ENCODE data around the gene CADM1.

Gene CADM1

DNA sequence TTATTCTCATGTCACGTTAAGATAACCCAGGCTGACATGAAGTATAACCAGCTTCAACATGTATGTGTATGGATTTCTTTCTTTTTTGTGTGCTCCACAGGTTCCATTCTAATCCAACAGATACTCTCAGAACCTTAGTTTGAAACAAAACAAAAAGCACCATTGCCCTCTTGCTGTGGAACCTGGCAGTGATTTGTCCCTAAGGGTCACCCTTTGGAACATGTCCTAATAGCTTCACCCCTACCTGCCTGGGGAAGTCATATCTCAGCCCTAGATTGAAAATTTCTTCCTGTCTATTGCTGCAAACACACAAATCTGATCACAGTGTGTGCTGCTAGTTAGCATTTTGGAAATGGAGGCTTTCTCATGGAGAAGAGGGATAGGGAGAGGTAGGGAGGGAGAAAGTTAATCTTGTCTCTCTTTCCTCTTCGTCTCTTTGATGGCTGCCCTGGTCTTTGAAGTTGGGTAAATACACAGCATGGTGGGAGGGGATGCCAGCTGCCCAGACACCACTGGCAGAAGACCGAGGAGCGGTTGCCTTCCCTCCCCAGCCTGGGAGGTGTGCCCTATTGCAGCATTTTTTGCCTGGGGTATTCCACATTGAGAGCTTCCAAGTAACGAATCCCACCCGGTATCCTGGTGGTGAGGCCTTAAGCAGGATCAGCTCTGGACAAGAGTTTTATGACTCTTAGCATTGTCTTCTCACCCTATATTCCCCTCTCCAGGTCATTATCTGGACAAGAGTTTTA lies 11.6 kb upstream of the CADM1 start:
- DNase-seq, result no peak

DNA sequence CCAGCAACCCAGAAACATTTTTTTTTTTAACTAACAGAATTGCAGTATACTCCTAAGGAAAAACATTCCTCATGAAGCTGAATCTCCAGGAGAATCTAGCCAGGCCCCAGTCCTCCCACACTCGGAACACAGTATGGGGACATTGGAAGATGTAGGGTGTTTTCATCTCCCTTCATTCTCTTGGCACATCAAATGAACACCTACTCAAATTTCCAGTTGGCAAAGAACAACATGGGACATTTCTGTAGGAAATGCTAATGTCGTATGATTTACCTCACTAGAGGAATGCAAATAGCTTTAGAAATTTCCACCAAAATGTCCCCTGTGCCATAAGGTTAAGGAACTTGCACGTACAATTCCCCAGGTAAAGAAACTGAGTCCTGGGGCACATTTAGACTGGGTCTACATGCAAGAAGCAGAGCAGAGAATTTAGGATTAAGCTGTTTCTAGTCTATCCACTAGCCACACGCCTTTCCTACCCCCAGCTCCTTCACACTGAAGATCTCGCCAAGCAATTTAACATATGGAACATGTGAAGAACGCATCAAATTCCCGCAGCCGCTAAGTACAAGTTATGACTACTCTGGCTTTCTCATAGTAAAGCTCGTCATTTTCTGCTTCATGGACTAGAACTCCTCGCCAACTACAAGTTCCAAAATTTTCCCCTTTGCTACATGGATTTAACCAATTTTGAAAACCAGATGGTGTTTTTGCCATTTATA lies 2.9 kb upstream of the CADM1 start:
- DNase-seq, result no peak

DNA sequence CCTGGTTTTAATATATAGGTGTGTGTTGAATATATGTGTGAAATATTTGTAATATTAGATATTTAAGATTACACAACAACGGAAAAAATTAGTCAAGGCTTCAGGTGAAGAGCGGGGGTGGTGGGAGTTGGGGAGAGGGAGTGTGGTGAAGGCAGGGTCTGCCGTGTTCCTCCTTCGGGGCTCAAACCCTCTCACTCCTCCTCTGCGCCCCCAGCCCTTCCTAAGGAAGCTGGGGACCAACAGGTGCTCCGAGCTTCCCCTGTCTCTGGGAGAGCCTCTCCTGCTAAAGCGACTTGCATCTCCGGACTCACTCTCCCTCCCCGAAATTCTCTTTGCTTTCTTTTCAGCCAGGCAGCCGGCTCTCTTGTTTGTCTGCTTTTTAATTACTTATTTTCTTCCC lies 960 bp upstream of the CADM1 start:
- no peak for DNase-seq

DNA sequence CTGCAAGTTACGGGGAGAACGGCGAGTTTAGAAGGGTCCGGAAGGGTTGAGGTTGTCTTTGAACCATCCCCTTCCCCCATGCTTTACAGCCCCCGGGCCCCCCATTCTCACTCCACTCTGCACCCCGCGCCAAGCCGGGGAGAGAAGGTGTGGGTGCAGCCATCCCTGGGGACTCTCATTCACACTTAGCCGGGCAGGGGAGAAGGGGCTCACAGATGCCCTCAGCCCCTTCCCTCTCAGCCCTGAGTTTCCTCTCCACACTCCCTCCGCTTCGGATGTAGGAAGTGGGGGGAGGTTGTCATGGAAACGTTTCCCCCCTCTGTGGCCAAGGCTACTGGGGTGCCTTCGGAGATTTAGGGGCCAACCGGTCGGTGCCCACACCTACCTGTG lies 334 bp downstream of the CADM1 start:
- DNase-seq, result no peak

DNA sequence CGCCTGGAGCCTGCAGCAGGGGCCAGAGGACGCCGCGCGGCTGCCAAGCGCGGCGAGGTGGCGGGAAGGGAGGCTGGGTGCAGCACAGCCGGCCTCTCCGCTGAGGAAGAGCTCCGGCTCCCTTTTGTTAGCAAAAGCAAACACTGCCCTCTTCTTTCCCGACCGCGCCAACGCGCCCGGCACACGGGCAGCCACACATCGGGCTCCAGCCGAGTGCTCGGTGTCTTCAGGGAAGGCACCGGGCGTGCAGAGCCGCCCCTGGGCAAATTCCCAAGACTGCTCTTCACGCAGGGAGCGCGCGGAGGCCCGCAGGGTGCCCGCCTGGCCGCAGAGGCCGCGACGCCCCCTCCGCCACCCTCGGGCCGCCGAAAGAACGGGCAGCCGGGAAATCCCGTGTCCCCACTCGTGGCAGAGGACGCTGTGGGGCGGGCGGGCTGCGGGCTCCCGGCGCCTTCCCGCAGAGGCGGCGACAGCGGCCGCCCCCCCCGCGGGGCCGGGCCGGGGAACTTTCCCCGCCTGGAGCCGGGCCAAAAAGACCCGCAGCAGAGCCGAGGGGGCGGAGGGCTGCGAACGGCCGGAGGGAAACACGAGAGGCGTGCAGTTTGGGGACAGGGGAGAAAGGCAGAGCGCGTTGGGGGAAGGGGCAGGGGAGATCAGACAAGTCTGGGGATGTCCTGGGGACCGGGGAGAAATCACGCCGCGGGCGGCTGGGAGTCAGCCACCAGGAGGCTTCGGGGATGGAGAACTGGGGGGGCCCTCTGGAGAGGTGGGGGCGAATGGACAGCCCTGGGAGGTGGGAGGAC lies 931 bp downstream of the CADM1 start:
- DNase-seq, result no peak

DNA sequence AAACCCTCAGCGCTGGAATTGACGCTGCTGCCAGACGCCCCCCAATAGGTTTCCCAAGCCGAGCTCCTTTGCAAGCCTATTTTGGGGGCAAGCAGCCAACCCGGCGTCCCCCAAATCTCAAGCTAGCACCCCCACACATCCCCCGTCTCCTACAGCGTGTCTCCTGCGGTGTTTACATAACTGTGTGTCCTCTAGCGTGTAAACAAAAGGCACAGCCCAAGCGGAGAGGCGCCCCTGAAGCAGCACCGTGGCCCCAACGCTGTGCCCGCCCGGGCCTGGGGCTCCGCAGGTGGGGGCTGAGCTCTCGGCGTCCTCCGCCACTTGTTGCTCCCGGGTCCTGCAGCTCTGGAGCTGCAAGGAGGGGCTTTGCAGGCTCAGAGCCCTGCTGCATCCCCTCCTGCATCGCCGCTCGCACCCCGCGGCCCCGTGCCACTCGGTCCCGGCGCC lies 1.6 kb downstream of the CADM1 start:
- DNase-seq, result no peak

DNA sequence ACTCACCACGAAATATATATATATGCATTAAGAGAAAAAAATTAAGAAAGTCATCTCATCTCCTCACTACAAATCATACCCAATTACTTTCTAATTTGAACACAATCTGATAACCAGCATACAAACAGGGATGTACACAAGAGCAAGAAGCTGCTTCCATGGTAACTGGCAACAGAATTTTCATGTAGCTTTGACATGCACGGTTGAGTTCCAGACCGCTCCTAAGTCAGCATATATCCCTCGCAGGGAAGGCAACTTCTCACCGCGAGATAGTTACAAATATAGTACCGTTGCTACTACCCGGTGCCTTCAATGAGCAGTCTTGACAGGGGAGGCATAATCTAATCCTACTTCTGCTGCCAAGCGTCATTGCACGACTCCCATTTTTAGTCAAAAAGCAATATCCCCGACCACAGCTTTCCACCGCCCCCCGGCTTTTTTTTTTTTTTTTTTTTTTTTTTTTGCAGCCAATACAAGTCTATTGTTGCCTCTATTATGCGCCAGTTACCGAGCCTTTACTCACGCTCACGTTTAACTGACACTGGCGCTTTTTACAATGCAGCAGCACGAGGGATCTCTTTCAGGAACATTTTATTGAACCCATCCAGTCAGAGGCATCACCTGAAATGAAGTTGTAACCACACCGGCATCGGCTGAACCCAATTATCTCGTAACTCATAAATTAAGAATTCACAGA lies 2.2 kb downstream of the CADM1 start:
- DNase-seq, result no peak

DNA sequence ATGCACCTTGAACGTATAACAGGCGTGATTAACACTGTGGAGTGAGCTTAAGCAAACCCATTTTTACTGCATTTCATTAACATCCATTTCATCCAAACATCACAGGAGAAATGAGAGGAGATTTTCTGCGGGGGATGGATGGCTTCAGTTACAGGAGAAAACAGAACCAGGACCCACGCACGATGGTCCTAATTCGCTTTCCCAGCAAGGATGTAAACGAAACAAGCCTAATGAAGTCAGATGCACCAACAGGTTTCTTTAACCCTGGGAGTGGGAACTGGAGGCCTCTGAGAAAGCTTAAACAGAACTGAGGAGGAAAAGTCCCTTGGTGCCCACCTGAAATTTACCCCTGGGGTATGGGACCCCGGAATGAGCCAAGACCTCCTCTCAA lies 2.7 kb downstream of the CADM1 start:
- no peak for DNase-seq

DNA sequence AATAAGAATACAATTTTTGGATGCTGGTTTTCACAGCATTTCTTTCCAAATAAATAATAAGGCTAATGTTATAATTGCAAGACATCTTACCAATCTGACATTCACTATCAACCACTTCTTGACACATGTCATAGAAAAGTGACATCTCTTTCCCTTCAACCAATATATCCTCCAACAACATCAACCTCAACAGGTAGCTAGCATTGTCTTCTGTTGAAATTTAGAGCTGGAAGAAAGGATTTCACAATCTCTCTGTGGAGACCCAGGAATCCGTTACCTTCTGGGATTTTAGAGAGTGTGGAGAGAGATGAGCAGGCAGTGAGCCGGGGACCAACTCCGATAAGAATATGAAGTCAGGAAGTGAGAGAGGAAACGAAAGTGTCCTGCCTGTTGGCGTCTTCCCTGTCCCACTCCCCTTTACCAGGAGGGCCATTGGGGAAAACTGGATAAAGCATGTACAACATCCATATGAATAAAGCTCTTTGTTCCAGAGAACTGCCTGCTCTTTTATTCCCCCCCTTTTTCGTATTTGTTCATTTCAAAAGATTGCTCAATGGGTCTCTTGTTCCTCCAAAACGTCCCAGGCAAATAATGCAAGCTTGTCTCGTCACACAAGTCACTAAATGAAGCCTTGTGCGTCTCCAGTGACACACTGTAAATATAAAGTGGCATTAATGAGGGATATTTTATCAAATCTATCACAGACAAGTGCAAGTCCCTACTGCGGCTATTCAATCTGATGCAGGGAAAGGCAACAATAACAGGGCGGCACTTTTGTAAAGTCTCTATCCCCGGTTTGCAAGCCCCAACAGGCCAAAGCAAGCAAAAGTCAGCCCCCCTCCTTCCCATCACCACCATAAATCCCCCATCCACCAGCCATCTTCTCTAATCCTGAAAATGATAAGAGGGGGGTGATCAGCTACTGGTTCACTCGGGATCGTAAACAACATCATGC lies 3.4 kb downstream of the CADM1 start:
- no peak for DNase-seq

DNA sequence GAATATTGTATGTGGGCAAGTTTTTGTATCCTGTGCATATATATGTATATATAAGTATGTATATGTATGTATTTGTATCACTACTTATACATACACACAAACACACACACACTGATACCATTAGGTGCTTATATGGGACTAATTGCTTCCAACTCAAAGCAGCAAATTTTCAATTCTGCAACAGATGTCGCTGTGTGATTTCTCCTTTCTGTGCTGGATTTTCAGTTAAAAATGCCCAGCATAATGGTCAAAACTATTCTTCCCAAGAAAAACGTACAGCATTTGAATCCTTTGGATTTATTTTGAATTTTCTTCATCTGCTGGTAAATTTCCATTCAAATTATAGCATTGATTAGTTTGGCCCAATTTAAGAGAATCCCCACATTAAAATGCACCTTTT lies 4.3 kb downstream of the CADM1 start:
- DNase-seq, result no peak

DNA sequence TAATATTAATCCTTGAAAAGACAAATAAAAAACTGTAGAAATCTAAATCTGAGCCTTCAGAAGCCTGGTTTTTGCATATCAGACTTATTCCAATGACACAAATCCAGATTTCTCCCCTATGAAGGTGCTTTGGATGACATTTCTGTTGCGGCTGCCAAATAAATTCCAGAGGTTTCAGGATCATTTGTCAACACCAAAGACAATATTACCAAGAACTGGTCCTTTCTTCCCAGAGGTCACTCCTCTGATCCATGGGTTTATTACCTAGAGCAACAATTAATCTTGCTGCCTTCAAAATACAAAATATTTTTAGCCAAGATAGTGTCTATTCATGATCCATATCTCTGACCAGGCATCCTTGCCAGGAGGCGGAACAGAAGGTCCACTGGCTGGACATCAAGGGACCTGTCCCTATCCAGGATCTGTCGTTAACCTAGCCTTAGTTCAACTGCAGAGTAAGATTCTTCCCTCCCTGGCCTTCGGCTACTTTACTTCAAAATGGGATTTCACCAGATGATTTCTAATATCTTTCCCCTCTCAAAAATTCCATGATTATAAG lies 4.9 kb downstream of the CADM1 start:
- DNase-seq, result no peak

DNA sequence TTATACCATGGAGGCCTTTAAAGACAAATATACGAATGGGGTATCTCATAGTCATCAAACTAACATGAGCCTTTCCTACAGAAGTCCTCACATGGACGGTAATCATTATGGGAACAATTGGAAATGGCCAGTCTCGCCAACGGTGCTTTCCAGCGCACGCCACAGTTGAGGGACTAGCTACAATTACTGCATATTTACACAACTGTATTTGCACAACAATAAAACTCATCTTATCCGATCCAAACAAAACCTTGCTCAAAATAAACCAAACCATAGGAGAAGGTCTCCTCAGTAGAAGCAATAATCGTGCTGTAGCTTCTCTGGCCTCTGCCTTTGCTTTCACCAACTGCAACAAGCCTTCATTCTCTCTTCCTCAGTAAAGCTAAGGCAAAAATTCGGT lies 5.9 kb downstream of the CADM1 start:
- DNase-seq, result no peak

DNA sequence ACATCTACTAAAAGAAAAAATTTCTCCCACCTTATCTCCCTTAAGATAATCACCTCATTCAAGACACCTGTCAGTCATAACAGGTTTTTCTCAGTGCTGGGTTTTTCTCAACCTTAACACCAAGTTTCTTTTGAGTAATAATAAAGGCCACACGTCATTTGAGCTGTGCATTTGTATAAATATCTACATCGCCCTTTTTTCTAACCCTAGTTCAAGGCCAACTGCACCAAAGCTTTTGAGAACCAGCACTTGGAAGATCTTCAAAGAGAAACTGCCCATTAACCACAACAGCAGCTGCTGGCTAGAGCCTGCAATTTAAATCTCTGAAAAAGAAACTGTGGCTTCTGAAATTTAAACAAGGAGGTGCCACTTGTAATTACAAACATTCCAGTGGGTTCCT lies 6.9 kb downstream of the CADM1 start:
- DNase-seq, result no peak

DNA sequence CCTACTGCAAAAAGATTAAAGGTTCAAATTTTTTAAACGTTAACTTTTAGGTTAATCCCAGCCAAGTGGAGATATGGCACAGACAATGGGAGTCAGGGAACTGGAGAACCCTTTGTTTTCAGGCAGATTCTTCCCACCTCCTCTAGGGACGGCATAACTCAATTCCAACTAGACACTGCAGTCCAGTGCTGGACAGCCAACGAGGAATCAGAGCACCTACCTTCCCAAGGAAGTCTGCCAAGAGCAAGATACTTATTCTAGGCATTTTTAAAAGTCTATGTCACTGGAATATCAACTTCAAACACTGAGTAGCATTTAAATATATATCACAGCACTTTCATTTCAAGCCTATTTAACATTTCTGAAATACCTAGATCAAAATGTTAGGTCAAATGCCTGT lies 7.3 kb downstream of the CADM1 start:
- no peak for DNase-seq

DNA sequence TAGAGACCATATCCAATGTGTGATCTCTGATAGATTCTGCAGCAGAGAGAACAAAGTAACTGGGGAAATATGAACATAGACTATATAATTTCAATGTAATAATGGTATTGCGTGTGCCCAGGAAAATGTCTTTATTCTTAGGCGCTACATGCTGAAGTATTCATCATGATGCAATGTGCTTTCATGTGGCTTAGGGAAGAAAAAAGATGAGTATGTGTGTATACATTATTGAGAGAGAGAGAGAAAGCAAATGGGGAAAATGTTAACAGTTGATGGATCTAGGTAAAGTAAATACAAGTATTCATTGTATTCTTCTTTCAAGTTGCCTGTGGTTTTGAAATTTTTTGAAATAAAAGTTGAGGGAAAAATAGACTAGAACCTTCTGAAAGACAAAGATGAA lies 10.3 kb downstream of the CADM1 start:
- no peak for DNase-seq

DNA sequence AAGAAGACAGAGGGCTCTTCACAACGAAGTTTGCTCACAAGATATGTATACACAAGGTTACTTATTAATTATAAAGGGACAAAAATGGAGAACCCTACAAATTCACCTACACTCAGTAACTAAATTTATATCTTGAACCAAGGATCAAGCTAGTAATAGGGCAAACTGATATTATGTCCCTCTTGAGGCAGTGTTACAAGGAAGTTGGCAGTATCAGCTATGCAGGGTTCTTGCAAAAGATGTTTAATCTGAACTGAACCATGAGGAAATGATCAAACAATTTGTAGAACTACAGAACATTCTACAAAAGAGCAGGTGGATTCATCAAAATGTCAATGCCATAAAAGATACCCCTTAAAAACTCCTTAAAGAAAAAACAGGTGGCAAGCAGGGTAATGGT lies 10.7 kb downstream of the CADM1 start:
- DNase-seq, result no peak

DNA sequence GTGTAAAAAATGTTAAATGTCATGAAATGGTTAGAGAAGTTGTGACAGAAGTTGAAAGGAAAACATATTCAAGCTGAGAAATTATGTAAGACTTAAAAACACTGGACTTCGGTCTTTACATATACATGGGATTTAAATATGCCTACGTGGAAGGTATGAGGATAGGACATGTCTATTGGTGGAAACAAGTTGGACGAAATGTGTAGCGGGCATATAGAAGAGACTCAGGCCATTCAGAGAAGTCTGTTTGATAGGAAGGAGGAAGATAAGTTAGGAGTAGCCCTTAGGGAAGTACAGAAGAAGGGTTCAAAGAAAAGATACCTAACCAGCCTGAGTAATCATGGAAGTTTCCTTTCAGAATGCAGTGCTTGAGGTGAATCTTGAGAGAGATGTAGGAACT lies 14.7 kb downstream of the CADM1 start:
- no peak for DNase-seq

DNA sequence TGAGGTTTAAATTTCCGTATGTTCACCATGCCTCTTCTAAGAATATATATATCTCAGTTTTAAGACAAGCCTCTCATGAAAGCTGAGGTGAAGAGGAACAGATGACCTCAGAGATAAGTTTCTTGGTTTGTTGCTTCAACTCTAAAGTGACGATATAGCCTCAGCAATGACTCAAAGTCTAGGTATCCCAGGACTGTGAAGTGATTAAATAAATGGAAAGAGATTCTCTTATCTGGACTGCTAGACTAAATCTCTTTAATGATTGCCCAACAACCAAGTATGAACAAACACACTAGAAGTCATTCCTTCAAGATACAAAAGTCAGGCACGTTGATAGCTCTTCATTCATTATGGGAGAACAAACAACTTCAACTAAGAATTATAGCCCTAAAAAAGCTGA lies 15.3 kb downstream of the CADM1 start:
- DNase-seq, result no peak

DNA sequence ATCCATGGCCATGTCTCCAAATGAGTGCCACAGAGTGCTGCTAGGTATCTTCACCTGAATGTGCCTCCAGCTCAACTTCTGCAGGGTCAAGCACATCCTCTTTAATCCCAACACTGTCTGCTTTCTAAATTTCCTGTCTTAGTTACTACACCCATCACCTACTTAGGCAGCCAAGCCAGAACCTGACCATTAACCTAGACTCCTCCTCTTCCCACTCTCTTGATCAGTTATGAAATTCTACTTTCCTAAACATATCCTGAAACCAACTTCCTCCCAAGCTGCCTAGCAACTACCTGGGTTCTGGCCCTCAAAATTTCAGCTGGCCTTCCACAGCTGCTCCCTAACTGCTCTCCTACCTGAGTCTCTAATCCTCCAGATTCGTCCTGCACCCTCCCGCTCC lies 22.7 kb downstream of the CADM1 start:
- no peak for DNase-seq

DNA sequence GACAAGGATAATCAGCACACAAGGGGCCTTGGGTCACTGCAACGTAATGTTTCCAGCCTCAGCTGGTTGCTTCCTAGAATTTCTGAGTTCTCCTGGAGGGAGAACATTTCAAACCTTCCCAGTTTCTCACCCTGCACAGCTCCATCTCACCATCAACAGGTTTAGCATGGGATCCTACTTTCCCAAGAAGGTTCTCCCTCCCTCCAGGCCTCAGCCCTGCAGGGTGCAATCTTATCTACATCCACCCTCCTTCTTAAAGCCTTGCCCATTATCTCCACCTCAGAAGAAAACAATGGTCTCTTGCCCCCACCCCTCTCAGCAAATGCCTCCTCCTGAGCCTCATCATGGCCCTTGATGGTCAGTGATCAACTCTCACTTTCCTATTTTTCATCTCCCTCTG lies 23.6 kb downstream of the CADM1 start:
- no peak for DNase-seq

DNA sequence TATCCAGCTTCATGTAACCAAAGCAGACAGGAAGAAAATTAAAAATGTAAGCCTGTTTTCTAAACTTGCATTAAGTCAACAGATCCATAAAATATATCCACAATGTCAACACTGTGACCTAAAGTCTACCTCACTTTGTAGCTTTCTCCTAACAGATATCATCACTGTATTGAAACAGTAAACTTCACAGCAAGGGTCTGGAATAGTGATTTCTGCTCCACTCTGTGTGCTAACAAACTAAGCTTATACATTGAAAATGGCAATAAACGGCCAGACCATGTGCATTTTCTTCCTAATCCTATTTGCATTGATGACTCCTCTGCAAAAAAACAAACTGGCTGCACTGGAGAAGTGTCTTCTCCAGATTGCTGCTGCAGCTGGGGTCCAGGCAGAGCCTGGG lies 26.8 kb downstream of the CADM1 start:
- no peak for DNase-seq

Measured in NCI-H1694 (cell line).